Natural killer cell (primary cell): ENCODE data around the gene CDC45. TPM values are rescaled to one million over a fixed set of nuclear protein-coding genes. Genes with fewer than 3 reads are reported as not detected.

ENCODE experiments used
- ATAC-seq, 3 donors: fragments of 150-1000 bp in 2 of 3; fragments of 200-7000 bp in 1 of 3; cut with Tn5 transposase; 1 replicate in 1 of 3; 2 replicates in 2 of 3; pipeline ENCODE4 v1.10.0; 2021; ENCODE audit warnings: mild to moderate bottlenecking in 2 of 3, moderate library complexity in 2 of 3
- DNase-seq, 2 donors: peaks; one replicate each; pipeline versions ENCODE4 v3.0.0 to v3.0.0-alpha.2; 2013 to 2021; ENCODE audit warnings: mixed read lengths in 1 of 2
- H3K27ac ChIP-seq: one replicate; pipeline ENCODE4 v1.5.1; 2013; ENCODE audit warnings: mild to moderate bottlenecking, low read length
- H3K27me3 ChIP-seq: one replicate; pipeline ENCODE4 v1.6.1; 2013; ENCODE audit warnings: low read length; ENCODE audit not compliant: control insufficient read depth, insufficient read depth
- H3K36me3 ChIP-seq: one replicate; pipeline ENCODE4 v1.6.1; 2013; ENCODE audit warnings: low read length; ENCODE audit not compliant: control insufficient read depth, insufficient read depth
- H3K4me1 ChIP-seq: one replicate; pipeline ENCODE4 v1.6.1; 2013; ENCODE audit warnings: low read length; ENCODE audit not compliant: control insufficient read depth, insufficient read depth
- H3K4me3 ChIP-seq: one replicate; pipeline ENCODE4 v1.5.1; 2013; ENCODE audit warnings: low read length
- H3K9me3 ChIP-seq: one replicate; pipeline ENCODE4 v1.6.1; 2013; ENCODE audit warnings: low read length; ENCODE audit not compliant: control insufficient read depth, insufficient read depth
- H3K27ac Mint-ChIP-seq, 2 donors: one replicate each; pipeline ENCODE4 v1.8.0; 2022; ENCODE audit warnings: mild to moderate bottlenecking in 2 of 2, mixed read lengths in 2 of 2, moderate library complexity in 1 of 2
- H3K27me3 Mint-ChIP-seq, 2 donors: one replicate each; pipeline ENCODE4 v1.8.0; 2022; ENCODE audit warnings: low read depth in 2 of 2, mixed read lengths in 2 of 2
- H3K36me3 Mint-ChIP-seq: one replicate; pipeline ENCODE4 v1.8.0; 2022; ENCODE audit warnings: mixed read lengths
- H3K4me1 Mint-ChIP-seq, 2 donors: one replicate each; pipeline ENCODE4 v1.8.0; 2022; ENCODE audit warnings: mixed read lengths in 2 of 2
- H3K4me3 Mint-ChIP-seq: one replicate; pipeline ENCODE4 v1.8.0; 2022; ENCODE audit warnings: mild to moderate bottlenecking, moderate library complexity, mixed read lengths
- H3K9me3 Mint-ChIP-seq, 2 donors: one replicate each; pipeline ENCODE4 v1.8.0; 2022; ENCODE audit warnings: mixed read lengths in 2 of 2
- WGBS: methylation state at CpG from one replicate; pipeline ENCODE4 v1.1.7; 2013; ENCODE audit warnings: missing lambda C conversion rate; ENCODE audit not compliant: insufficient coverage; 5-methylcytosine and 5-hydroxymethylcytosine counted together
- intact Hi-C: fragments of 100-400 bp; cut with micrococcal nuclease; formaldehyde crosslinking; loops from one replicate; pipeline ENCODE4 v1.14.2; 2022
- total RNA-seq, 4 donors: library from RNA; stranded (reverse); fragments of 120-200 nt in 1 of 4; gene quantifications; one replicate each; pipeline versions ENCODE4 v1.2.3 to v1.2.4, GENCODE V29; 2013 to 2022
- TF ChIP-seq, protein P1 (sequence below): fragments of 200-600 bp; IDR thresholded peaks from one replicate; pipeline ENCODE4 v1.8.0; 2022; ENCODE audit warnings: antibody characterized with exemption

The CDC45 gene
- total RNA-seq, 3 donors from 2014 or later (not counting 1 experiment from before 2014, with no cell fraction given) = 1.6 to 4.8 (median 3.3) TPM

DNA sequence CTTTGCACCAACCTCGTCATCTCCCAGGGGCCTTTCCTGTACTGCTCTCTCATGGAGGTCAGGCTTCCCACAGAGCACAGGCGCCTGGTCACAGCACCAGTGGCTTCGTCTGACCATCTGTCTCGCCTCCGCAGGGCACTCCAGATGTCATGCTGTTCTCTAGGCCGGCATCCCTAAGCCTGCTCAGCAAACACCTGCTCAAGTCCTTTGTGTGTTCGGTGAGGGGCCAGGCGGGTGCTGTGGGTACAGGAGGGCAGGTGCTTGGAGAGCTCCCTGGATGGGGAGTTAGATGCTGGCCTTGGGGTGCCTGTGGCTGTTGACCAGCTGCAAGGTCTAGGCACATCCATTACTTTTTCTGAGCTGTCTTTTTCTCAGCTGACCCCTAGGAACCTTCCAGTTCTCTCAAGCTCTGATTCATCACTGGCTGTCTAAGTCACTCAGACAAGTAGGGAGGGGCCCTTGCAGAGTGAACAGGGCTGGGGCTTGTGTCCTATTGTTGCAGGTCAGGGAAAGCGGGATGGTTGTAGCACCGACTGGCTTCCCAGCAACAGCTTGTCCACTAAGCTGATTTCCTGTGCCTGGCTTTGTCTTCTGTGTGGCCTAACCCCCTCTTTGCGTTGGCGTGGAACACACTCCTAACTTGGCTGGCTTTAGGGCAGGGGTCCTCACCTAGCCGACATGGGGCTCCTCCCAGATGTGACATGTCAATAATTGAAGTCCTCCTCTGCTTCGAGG lies 35.3 kb downstream of the CDC45 start:
- Mint-ChIP-seq H3K4me3 (no peak overlapping the region), H3K4me1 (no peaks in the 10 kb centered on the region), H3K27me3 (no peaks in the 10 kb centered on the region), H3K9me3 (no peaks in the 10 kb centered on the region), H3K27ac (no peak overlapping the region), H3K36me3 (no peaks in the 10 kb centered on the region)
- no peaks in the 10 kb centered on the region for H3K36me3 ChIP-seq
- intact Hi-C loops = no loop called here
- no peak for DNase-seq
- H3K4me1 ChIP-seq = no peaks in the 10 kb centered on the region
- no peak overlapping the region for H3K4me3 ChIP-seq
- no peak for ATAC-seq
- no peaks in the 10 kb centered on the region for H3K9me3 ChIP-seq
- no peaks in the 10 kb centered on the region for H3K27me3 ChIP-seq
- no peak overlapping the region for H3K27ac ChIP-seq
- TF ChIP-seq, protein P1, sequence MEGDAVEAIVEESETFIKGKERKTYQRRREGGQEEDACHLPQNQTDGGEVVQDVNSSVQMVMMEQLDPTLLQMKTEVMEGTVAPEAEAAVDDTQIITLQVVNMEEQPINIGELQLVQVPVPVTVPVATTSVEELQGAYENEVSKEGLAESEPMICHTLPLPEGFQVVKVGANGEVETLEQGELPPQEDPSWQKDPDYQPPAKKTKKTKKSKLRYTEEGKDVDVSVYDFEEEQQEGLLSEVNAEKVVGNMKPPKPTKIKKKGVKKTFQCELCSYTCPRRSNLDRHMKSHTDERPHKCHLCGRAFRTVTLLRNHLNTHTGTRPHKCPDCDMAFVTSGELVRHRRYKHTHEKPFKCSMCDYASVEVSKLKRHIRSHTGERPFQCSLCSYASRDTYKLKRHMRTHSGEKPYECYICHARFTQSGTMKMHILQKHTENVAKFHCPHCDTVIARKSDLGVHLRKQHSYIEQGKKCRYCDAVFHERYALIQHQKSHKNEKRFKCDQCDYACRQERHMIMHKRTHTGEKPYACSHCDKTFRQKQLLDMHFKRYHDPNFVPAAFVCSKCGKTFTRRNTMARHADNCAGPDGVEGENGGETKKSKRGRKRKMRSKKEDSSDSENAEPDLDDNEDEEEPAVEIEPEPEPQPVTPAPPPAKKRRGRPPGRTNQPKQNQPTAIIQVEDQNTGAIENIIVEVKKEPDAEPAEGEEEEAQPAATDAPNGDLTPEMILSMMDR = no peak
- WGBS = 95% methylated on average over 14 of the region's 14 CpGs

- no peaks in the 10 kb centered on the region for H3K9me3 Mint-ChIP-seq
- no peak for ATAC-seq
- no peaks in the 10 kb centered on the region for H3K36me3 ChIP-seq
Measured at GRCh38 chr22:19515654-19516377, 36.1 kb downstream of the CDC45 start.

GRCh38 chr22:19516378-19517170 lies 36.9 kb downstream of the CDC45 start:
- Mint-ChIP-seq H3K27ac (no peak overlapping the region), H3K4me1 (no peaks in the 10 kb centered on the region), H3K36me3 (no peaks in the 10 kb centered on the region), H3K27me3 (no peaks in the 10 kb centered on the region), H3K9me3 (no peaks in the 10 kb centered on the region), H3K4me3 (no peak overlapping the region)
- Histone ChIP-seq H3K27me3 (no peaks in the 10 kb centered on the region), H3K4me1 (no peaks in the 10 kb centered on the region), H3K4me3 (no peak overlapping the region), H3K9me3 (no peaks in the 10 kb centered on the region), H3K27ac (no peak overlapping the region), H3K36me3 (no peaks in the 10 kb centered on the region)
- intact Hi-C loops = no loop called here
- DNase-seq (no peak), ATAC-seq (no peak)
- WGBS = 97% methylated on average over 19 of the region's 19 CpGs
- TF ChIP-seq, protein P1 = no peak

More at GRCh38 chr22:19515654-19516377, 36.1 kb downstream of the CDC45 start:
- Mint-ChIP-seq H3K36me3 (no peaks in the 10 kb centered on the region), H3K4me3 (no peak overlapping the region), H3K4me1 (no peaks in the 10 kb centered on the region), H3K27ac (no peak overlapping the region), H3K27me3 (no peaks in the 10 kb centered on the region)
- Histone ChIP-seq H3K4me1 (no peaks in the 10 kb centered on the region), H3K27me3 (no peaks in the 10 kb centered on the region), H3K9me3 (no peaks in the 10 kb centered on the region), H3K4me3 (no peak overlapping the region), H3K27ac (no peak overlapping the region)
- TF ChIP-seq, protein P1 = no peak
- intact Hi-C loops = no loop called here
- DNase-seq = no peak
- WGBS = 99% methylated on average over 12 of the region's 12 CpGs
